Gastroesophageal sphincter (tissue), 4 donors: Measurements from ENCODE around the gene PSMF1. TPM values are rescaled to one million over a fixed set of nuclear protein-coding genes. Genes with fewer than 3 reads are reported as not detected.

ENCODE experiments used
- ATAC-seq: fragments of 150-250 bp; one replicate; pipeline ENCODE4 v1.9.1; 2016; ENCODE audit warnings: mild to moderate bottlenecking, moderate library complexity
- H3K27ac ChIP-seq, 4 donors: fragments of 200-600 bp; sonication (generic) in 3 of 4; 1 replicate in 3 of 4; 2 replicates in 1 of 4; pipeline ENCODE4 v1.5.1; 2016 to 2019
- H3K27me3 ChIP-seq: fragments of 200-600 bp; sonication (generic); one replicate; pipeline ENCODE4 v1.5.1; 2019
- H3K36me3 ChIP-seq, 2 donors: fragments of 200-600 bp; sonication (generic); one replicate each; pipeline ENCODE4 v1.5.1; 2019; ENCODE audit warnings: control low read depth in 1 of 2
- H3K4me1 ChIP-seq, 3 donors: fragments of 200-600 bp; sonication (generic); 1 replicate in 2 of 3; 2 replicates in 1 of 3; pipeline ENCODE4 v1.5.1; 2016 to 2019; ENCODE audit warnings: control low read depth in 2 of 3
- H3K4me3 ChIP-seq, 2 donors: fragments of 200-600 bp; sonication (generic); one replicate each; pipeline ENCODE4 v1.5.1; 2019; ENCODE audit warnings: mild to moderate bottlenecking in 1 of 2, moderate library complexity in 1 of 2
- H3K9me3 ChIP-seq, 3 donors: fragments of 200-600 bp; sonication (generic); one replicate each; pipeline ENCODE4 v1.5.1; 2017 to 2019; ENCODE audit warnings: control low read depth in 2 of 3
- EP300 ChIP-seq: sonication (generic); formaldehyde crosslinking; IDR thresholded peaks from one replicate; pipeline ENCODE4 v1.6.1; 2017; ENCODE audit warnings: antibody characterized with exemption, mild to moderate bottlenecking
- POLR2A ChIP-seq, 2 donors: fragments of 450-650 bp; IDR thresholded peaks; one replicate each; pipeline ENCODE4 v1.6.1; 2017; ENCODE audit warnings: antibody characterized with exemption in 2 of 2, mild to moderate bottlenecking in 2 of 2, moderate library complexity in 1 of 2
- POLR2AphosphoS5 ChIP-seq: sonication (generic); formaldehyde crosslinking; IDR thresholded peaks from one replicate; pipeline ENCODE4 v1.6.1; 2017; ENCODE audit warnings: antibody characterized with exemption
- WGBS, 2 donors: methylation state at CpG; one replicate each; pipeline ENCODE4 v1.1.5; 2018; ENCODE audit warnings: low coverage in 1 of 2; 5-methylcytosine and 5-hydroxymethylcytosine counted together
- total RNA-seq, 4 donors: library from RNA; depleted of rRNA; stranded (reverse); fragments of >200 nt; gene quantifications; one replicate each; pipeline ENCODE4 v1.1.0, GENCODE V29; 2016
- TF ChIP-seq, protein P1 (sequence below), 4 experiments: fragments of 200-600 bp in 2 of 4; fragments of 450-650 bp in 2 of 4; sonication (generic) in 1 of 4; IDR thresholded peaks; one replicate each; pipeline ENCODE4 v1.5.1; 2017 to 2019; ENCODE audit warnings: antibody characterized with exemption in 4 of 4, mild to moderate bottlenecking in 2 of 4, moderate library complexity in 2 of 4

PSMF1 gene
- total RNA-seq, 4 donors from 2014 or later: 99.6 to 118 (median 116) TPM

DNA sequence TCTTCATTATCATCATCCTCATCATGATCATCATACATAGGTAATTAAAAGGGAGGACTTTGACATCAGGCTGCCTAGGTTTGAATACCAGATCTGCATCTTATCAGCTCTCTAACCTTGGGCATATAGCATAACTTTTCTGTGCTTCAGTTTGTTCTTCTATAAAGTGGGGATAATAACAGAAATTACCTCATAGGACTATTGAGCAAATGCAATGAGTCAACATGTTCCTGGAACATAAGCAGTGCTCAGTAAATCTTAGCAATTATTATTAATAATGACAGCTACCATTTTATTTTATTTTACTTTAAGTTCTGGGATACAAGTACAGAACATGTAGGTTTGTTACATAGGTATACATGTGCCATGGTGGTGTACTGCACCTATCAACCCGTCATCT, 92.1 kb downstream of the PSMF1 start:
- no peaks in the 10 kb centered on the region for H3K9me3 ChIP-seq
- WGBS, 2 donors: 100% methylated on average over 1 of the region's 1 CpG
- H3K36me3 ChIP-seq: no peaks in the 10 kb centered on the region
- TF ChIP-seq EP300 (no peak), POLR2AphosphoS5 (no peak), POLR2A (IDR thresholded peaks at IDR 0.05) (no peak)
- TF ChIP-seq, protein P1, sequence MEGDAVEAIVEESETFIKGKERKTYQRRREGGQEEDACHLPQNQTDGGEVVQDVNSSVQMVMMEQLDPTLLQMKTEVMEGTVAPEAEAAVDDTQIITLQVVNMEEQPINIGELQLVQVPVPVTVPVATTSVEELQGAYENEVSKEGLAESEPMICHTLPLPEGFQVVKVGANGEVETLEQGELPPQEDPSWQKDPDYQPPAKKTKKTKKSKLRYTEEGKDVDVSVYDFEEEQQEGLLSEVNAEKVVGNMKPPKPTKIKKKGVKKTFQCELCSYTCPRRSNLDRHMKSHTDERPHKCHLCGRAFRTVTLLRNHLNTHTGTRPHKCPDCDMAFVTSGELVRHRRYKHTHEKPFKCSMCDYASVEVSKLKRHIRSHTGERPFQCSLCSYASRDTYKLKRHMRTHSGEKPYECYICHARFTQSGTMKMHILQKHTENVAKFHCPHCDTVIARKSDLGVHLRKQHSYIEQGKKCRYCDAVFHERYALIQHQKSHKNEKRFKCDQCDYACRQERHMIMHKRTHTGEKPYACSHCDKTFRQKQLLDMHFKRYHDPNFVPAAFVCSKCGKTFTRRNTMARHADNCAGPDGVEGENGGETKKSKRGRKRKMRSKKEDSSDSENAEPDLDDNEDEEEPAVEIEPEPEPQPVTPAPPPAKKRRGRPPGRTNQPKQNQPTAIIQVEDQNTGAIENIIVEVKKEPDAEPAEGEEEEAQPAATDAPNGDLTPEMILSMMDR (IDR thresholded peaks at IDR 0.05): no peak
- H3K27ac ChIP-seq: no peak overlapping the region
- no peak for ATAC-seq
- H3K4me1 ChIP-seq: peaks cover 0 to 7% (median 0%) of the 10 kb centered on the region in 3 donors
- peaks cover 32% of the 10 kb centered on the region for H3K27me3 ChIP-seq
- no peak overlapping the region for H3K4me3 ChIP-seq

DNA sequence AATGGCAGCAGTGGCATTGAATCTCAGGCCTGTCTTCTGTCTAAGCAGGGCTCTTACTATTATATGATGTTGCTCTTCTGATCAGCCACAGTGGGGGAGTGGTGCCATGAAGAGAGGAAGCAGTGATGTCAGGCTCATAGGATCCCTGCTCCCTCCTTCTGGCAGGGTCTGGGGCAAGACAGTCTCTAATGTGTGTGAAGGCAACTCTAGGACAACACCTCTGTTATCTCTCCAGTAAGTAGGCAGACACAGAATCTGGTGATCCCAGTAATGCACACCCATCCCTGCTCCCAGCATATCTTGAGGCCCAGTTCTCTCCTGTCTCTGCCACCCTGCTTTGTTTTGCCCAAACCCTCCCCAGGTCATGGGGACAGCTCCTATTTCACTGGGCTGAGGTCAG, 93.6 kb downstream of the PSMF1 start:
- no peaks in the 10 kb centered on the region for H3K9me3 ChIP-seq
- no peak overlapping the region for H3K4me3 ChIP-seq
- peaks cover 45% of the 10 kb centered on the region for H3K27me3 ChIP-seq
- H3K36me3 ChIP-seq: no peaks in the 10 kb centered on the region
- no peak overlapping the region for H3K27ac ChIP-seq
- TF ChIP-seq EP300: no peak
- TF ChIP-seq POLR2A (IDR thresholded peaks at IDR 0.05): no peak
- TF ChIP-seq, protein P1 (IDR thresholded peaks at IDR 0.05): no peak
- no peak for TF ChIP-seq POLR2AphosphoS5
- H3K4me1 ChIP-seq: peaks cover 0 to 7% (median 0%) of the 10 kb centered on the region in 3 donors
- no peak for ATAC-seq

DNA sequence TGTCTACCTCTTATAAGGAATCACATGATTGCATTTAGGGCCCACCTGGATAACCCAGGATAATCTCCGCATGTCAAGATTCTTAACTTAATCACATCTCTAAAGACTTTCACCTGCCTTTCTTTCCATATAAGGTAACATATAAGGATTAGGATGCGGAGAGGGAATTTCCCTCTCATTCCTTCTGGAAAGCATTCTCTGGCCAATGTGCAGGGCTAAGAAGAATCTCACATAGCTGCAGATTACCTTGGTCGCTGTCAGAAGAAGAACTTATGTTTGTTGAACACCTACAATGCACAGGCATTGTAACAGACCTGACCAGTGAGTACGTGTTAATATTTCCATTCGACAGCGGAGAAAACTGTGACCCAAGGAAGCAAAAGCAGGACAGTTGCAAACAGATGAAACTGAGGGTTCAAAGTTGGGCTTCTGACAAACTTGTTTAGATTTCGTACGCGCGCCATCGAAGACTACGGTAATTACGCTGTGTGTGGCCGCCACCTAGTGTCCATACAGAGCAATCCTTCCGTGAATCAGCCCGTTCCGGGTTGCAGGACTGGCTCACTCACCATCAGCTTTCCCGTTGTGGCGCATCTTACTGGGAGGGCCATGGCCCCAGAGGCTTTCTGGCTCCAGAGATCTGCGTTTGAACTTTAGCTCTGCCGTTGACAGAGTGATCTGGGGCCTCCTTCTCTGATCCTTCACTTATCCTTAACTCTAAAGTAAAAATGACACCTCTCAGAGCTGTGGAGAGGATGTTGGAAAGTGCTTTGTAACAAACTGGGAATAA, 94.4 kb downstream of the PSMF1 start:
- Histone ChIP-seq H3K4me3 (no peak overlapping the region), H3K27ac (no peak overlapping the region), H3K4me1 (peaks cover 0 to 7% (median 0%) of the 10 kb centered on the region in 3 donors), H3K9me3 (no peaks in the 10 kb centered on the region), H3K36me3 (no peaks in the 10 kb centered on the region), H3K27me3 (peaks cover 51% of the 10 kb centered on the region)
- ATAC-seq: peak; percentile 85
- 13 to 14% methylated on average over 13 to 18 of the region's 21 CpGs for WGBS, 2 donors
- TF ChIP-seq POLR2A (IDR thresholded peaks at IDR 0.05): no peak
- TF ChIP-seq, protein P1 (IDR thresholded peaks at IDR 0.05): peak; percentile 53 to 85 (median 68)
- TF ChIP-seq POLR2AphosphoS5: no peak
- TF ChIP-seq EP300: no peak

DNA sequence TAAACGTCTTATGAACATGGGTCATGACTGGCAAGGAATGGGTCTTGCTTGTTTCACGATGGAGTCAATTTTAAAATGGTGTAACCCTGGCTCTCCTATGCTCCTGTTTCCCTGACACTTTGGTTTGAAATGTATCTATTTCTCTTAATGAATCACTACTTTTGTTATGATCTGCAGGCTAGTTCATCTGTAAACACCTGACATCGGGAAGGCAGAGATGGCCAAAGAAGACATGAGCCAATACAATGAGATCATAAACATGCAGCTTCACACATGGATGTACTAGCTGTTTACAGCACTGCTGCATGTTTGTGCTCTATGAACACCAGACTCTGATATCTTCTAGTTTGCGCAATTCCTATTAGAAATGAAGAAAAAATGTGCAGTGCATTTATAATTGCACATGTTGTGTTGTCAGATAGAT, 96.4 kb downstream of the PSMF1 start:
- no peak overlapping the region for H3K27ac ChIP-seq
- peaks cover 0 to 7% (median 0%) of the 10 kb centered on the region in 3 donors for H3K4me1 ChIP-seq
- peaks cover 51% of the 10 kb centered on the region for H3K27me3 ChIP-seq
- H3K9me3 ChIP-seq: no peaks in the 10 kb centered on the region
- 49 to 55% methylated on average over 4 of the region's 4 CpGs for WGBS, 2 donors
- no peak overlapping the region for H3K4me3 ChIP-seq
- no peak for TF ChIP-seq EP300
- TF ChIP-seq, protein P1 (IDR thresholded peaks at IDR 0.05): no peak
- no peak for TF ChIP-seq POLR2A (IDR thresholded peaks at IDR 0.05)
- no peak for TF ChIP-seq POLR2AphosphoS5
- ATAC-seq: no peak
- H3K36me3 ChIP-seq: no peaks in the 10 kb centered on the region
